Upper lobe of right lung (tissue), 1 donor: ENCODE results near the gene CHST10. TPM values are rescaled to one million over a fixed set of nuclear protein-coding genes. Genes with fewer than 3 reads are reported as not detected.

Experiments
- ATAC-seq: fragments of 200-7000 bp; cut with Tn5 transposase; one replicate; pipeline ENCODE4 v1.9.1; 2020; ENCODE audit warnings: mild to moderate bottlenecking, moderate library complexity
- DNase-seq: peaks from one replicate; pipeline ENCODE4 v3.0.0-alpha.2; 2020
- H3K27ac ChIP-seq: fragments of 200-600 bp; one replicate; pipeline ENCODE4 v1.8.0; 2022
- H3K27me3 ChIP-seq: fragments of 200-600 bp; one replicate; pipeline ENCODE4 v1.8.0; 2022; ENCODE audit warnings: mild to moderate bottlenecking
- H3K36me3 ChIP-seq: fragments of 200-600 bp; one replicate; pipeline ENCODE4 v1.8.0; 2022
- H3K4me1 ChIP-seq: fragments of 200-600 bp; one replicate; pipeline ENCODE4 v1.8.0; 2022
- H3K4me3 ChIP-seq: fragments of 200-600 bp; one replicate; pipeline ENCODE4 v1.8.0; 2022; ENCODE audit warnings: mild to moderate bottlenecking
- H3K9me3 ChIP-seq: fragments of 200-600 bp; one replicate; pipeline ENCODE4 v1.8.0; 2022
- CTCF ChIP-seq: fragments of 200-600 bp; IDR thresholded peaks from one replicate; pipeline ENCODE4 v1.8.0; 2022; ENCODE audit warnings: antibody characterized with exemption
- intact Hi-C: fragments of 100-400 bp; cut with DNase I; formaldehyde crosslinking; loops from one replicate; pipeline ENCODE4 v1.11.0; 2022
- total RNA-seq: library from RNA; stranded (reverse); fragmentation: NEBNext Ultra II Directional; extraction: Animal tissue kit (Norgen Biotek cat#: 25700); gene quantifications from one replicate; pipeline ENCODE4 v1.2.1, GENCODE V29; 2021
- donor health status: DM: no; HTN: yes; CAD: no; lungs with severe emphysema.

CHST10 gene
- total RNA-seq, 1 donor from 2014 or later, result 8.4 TPM

GRCh38 chr2:100422320-100423055 lies 5.0 kb upstream of the CHST10 start:
- ATAC-seq, result peak; percentile 76
- intact Hi-C loops, result no loop called here
- Histone ChIP-seq H3K27me3 (no peaks in the 10 kb centered on the region), H3K27ac (no peak overlapping the region), H3K36me3 (no peaks in the 10 kb centered on the region), H3K4me1 (no peaks in the 10 kb centered on the region), H3K9me3 (no peaks in the 10 kb centered on the region), H3K4me3 (no peak overlapping the region)
- no peak for DNase-seq
- TF ChIP-seq CTCF, result peak; percentile 52

GRCh38 chr2:100419915-100420314 lies 2.4 kb upstream of the CHST10 start:
- TF ChIP-seq CTCF, result no peak
- intact Hi-C loops, result no loop called here

GRCh38 chr2:100418406-100418962 lies 1.0 kb upstream of the CHST10 start:
- H3K27ac ChIP-seq, result no peak overlapping the region
- no peak for TF ChIP-seq CTCF
- no peak for ATAC-seq
- no peaks in the 10 kb centered on the region for H3K9me3 ChIP-seq
- no peak overlapping the region for H3K4me3 ChIP-seq
- intact Hi-C loops, result no loop called here
- no peak for DNase-seq
- peaks cover 3% of the 10 kb centered on the region for H3K4me1 ChIP-seq
- no peaks in the 10 kb centered on the region for H3K36me3 ChIP-seq
- H3K27me3 ChIP-seq, result no peaks in the 10 kb centered on the region

More at GRCh38 chr2:100419915-100420314, 2.4 kb upstream of the CHST10 start:
- H3K4me1 ChIP-seq, result peaks cover 3% of the 10 kb centered on the region
- no peak for ATAC-seq
- H3K4me3 ChIP-seq, result no peak overlapping the region
- no peaks in the 10 kb centered on the region for H3K27me3 ChIP-seq
- H3K36me3 ChIP-seq, result no peaks in the 10 kb centered on the region
- DNase-seq, result no peak
- H3K27ac ChIP-seq, result no peak overlapping the region
- H3K9me3 ChIP-seq, result no peaks in the 10 kb centered on the region

- DNase-seq (no peak), ATAC-seq (no peak)
- Histone ChIP-seq H3K9me3 (no peaks in the 10 kb centered on the region), H3K36me3 (no peaks in the 10 kb centered on the region), H3K27ac (no peak overlapping the region), H3K4me3 (peak overlapping the region; percentile 88), H3K27me3 (no peaks in the 10 kb centered on the region), H3K4me1 (peaks cover 3% of the 10 kb centered on the region)
- intact Hi-C loops, result no loop called here
- no peak for TF ChIP-seq CTCF
Measured at GRCh38 chr2:100417711-100418124, 250 bp upstream of the CHST10 start.

- H3K4me3 ChIP-seq, result peak overlapping the region; percentile 88
- no peaks in the 10 kb centered on the region for H3K36me3 ChIP-seq
- no peak for ATAC-seq
- intact Hi-C loops, result no loop called here
- TF ChIP-seq CTCF, result no peak
- DNase-seq, result no peak
- H3K27me3 ChIP-seq, result no peaks in the 10 kb centered on the region
- peak overlapping the region; percentile 70 for H3K27ac ChIP-seq
- H3K9me3 ChIP-seq, result no peaks in the 10 kb centered on the region
- peaks cover 3% of the 10 kb centered on the region for H3K4me1 ChIP-seq
Measured at GRCh38 chr2:100416397-100416934, 1.0 kb downstream of the CHST10 start.
